Fibroblast of lung (primary cell): ENCODE measurements around the gene AKAP13. TPM values are rescaled to one million over a fixed set of nuclear protein-coding genes. Genes with fewer than 3 reads are reported as not detected.

Experiments
- DNase-seq, 2 donors: peaks; one replicate each; pipeline versions ENCODE4 v3.0.0 to v3.0.0-alpha.2; 2010; ENCODE audit warnings: low read depth in 2 of 2
- H2AFZ ChIP-seq: 2 replicates; pipeline ENCODE4 v1.5.1; 2012; ENCODE audit warnings: low read length, control low read depth, inconsistent platforms
- H3K27ac ChIP-seq: 2 replicates; pipeline ENCODE4 v1.5.1; 2011; ENCODE audit warnings: low read length, control low read depth; ENCODE audit not compliant: insufficient read depth
- H3K27me3 ChIP-seq: 2 replicates; pipeline ENCODE4 v1.5.1; 2011; ENCODE audit warnings: mild to moderate bottlenecking, low read length; ENCODE audit not compliant: control insufficient read depth, insufficient read depth
- H3K36me3 ChIP-seq: 2 replicates; pipeline ENCODE4 v1.5.1; 2011; ENCODE audit warnings: low read length; ENCODE audit not compliant: control insufficient read depth, insufficient read depth
- H3K4me1 ChIP-seq: 2 replicates; pipeline ENCODE4 v1.5.1; 2011; ENCODE audit warnings: low read length; ENCODE audit not compliant: control insufficient read depth, insufficient read depth; ENCODE audit errors: extremely low read depth
- H3K4me2 ChIP-seq: 2 replicates; pipeline ENCODE4 v1.5.1; 2011; ENCODE audit warnings: low read length, control low read depth; ENCODE audit not compliant: insufficient read depth; ENCODE audit errors: extremely low read depth
- H3K4me3 ChIP-seq, 4 experiments: fragments of 200-600 bp in 1 of 4; sonication (generic) in 1 of 4; replicated peaks in 1 of 4; 2 replicates each; pipeline ENCODE4 v1.5.1; 2011 to 2016; ENCODE audit warnings: low read length in 4 of 4, low read depth in 3 of 4, mild to moderate bottlenecking in 3 of 4, control low read depth in 2 of 4, inconsistent platforms in 1 of 4, mixed read lengths in 1 of 4; ENCODE audit not compliant: insufficient read depth in 1 of 4; ENCODE audit errors: control extremely low read depth in 1 of 4
- H3K79me2 ChIP-seq: 2 replicates; pipeline ENCODE4 v1.5.1; 2012; ENCODE audit warnings: mild to moderate bottlenecking, low read length, inconsistent platforms; ENCODE audit not compliant: control insufficient read depth, insufficient read depth
- H3K9ac ChIP-seq: 2 replicates; pipeline ENCODE4 v1.5.1; 2011; ENCODE audit warnings: mild to moderate bottlenecking, low read length, control low read depth; ENCODE audit not compliant: insufficient read depth
- H3K9me3 ChIP-seq: 2 replicates; pipeline ENCODE4 v1.5.1; 2012; ENCODE audit warnings: low read depth, low read length; ENCODE audit not compliant: control insufficient read depth, insufficient read depth
- H4K20me1 ChIP-seq: 2 replicates; pipeline ENCODE4 v1.5.1; 2011; ENCODE audit warnings: low read length; ENCODE audit not compliant: control insufficient read depth, insufficient read depth; ENCODE audit errors: extremely low read depth
- EZH2 ChIP-seq: IDR thresholded peaks from 2 replicates; pipeline ENCODE4 v1.5.1; 2012; ENCODE audit warnings: low read length, control low read depth, mild to moderate bottlenecking; ENCODE audit errors: missing control alignments
- polyA plus RNA-seq, 2 donors: library from polyadenylated mRNA; depleted of rRNA in 1 of 2; stranded (reverse) in 1 of 2; unstranded in 1 of 2; fragments of >200 nt; gene quantifications; 2 replicates each; pipeline ENCODE4 v1.2.1, GENCODE V29; 2011 to 2012; ENCODE audit warnings: missing spikeins in 1 of 2
- total RNA-seq: library from RNA; depleted of rRNA; stranded (reverse); fragments of >200 nt; gene quantifications from 2 replicates; pipeline ENCODE4 v1.2.1, GENCODE V29; 2014
- TF ChIP-seq, protein P1 (sequence below), 2 donors: IDR thresholded peaks in 1 of 2; conservative IDR thresholded peaks in 1 of 2; 1 replicate in 1 of 2; 2 replicates in 1 of 2; pipeline ENCODE4 v1.5.1; 2011 to 2012; ENCODE audit warnings: low read length in 2 of 2, control low read depth in 1 of 2, inconsistent platforms in 1 of 2, low read depth in 1 of 2, mild to moderate bottlenecking in 1 of 2

AKAP13 gene
- total and polyA plus RNA-seq, 2 donors (not counting 1 experiment from before 2014, with no cell fraction given): 8.3 to 68.4 TPM

DNA sequence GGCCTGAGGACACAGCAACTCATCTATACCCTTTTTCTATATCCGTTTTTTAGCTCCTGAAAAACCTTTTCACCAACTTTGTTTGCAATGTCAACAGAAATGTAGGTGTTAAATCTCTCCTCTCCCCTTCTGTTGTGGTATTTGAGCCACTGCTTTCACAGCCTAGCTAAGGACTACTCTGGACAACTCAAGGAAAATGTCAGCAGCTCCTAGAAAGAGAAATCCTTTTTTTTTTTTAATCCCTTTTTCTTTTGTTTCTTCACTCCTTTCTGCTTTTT, 237.8 kb downstream of the AKAP13 start:
- peak overlapping the region; percentile 83 for H3K27ac ChIP-seq
- H3K27me3 ChIP-seq: no peaks in the 10 kb centered on the region
- H3K4me3 ChIP-seq: peak overlapping the region in 1 of 4 experiments; percentile 68
- H3K79me2 ChIP-seq: peaks cover 29% of the 10 kb centered on the region
- H3K36me3 ChIP-seq: no peaks in the 10 kb centered on the region
- no peak for DNase-seq
- no peak for TF ChIP-seq EZH2
- TF ChIP-seq, protein P1, sequence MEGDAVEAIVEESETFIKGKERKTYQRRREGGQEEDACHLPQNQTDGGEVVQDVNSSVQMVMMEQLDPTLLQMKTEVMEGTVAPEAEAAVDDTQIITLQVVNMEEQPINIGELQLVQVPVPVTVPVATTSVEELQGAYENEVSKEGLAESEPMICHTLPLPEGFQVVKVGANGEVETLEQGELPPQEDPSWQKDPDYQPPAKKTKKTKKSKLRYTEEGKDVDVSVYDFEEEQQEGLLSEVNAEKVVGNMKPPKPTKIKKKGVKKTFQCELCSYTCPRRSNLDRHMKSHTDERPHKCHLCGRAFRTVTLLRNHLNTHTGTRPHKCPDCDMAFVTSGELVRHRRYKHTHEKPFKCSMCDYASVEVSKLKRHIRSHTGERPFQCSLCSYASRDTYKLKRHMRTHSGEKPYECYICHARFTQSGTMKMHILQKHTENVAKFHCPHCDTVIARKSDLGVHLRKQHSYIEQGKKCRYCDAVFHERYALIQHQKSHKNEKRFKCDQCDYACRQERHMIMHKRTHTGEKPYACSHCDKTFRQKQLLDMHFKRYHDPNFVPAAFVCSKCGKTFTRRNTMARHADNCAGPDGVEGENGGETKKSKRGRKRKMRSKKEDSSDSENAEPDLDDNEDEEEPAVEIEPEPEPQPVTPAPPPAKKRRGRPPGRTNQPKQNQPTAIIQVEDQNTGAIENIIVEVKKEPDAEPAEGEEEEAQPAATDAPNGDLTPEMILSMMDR (conservative IDR thresholded peaks at IDR 0.05 in 1 of 2, IDR thresholded peaks at IDR 0.05 in 1 of 2; ENCODE audit: low read depth in 1 of 2, low read length in 2 of 2): no peak
- no peaks in the 10 kb centered on the region for H4K20me1 ChIP-seq
- H3K9ac ChIP-seq: no peak overlapping the region
- peak overlapping the region; percentile 68 for H3K4me2 ChIP-seq
- no peaks in the 10 kb centered on the region for H3K9me3 ChIP-seq
- H2AFZ ChIP-seq: no peak overlapping the region
- H3K4me1 ChIP-seq: peaks cover 29% of the 10 kb centered on the region

DNA sequence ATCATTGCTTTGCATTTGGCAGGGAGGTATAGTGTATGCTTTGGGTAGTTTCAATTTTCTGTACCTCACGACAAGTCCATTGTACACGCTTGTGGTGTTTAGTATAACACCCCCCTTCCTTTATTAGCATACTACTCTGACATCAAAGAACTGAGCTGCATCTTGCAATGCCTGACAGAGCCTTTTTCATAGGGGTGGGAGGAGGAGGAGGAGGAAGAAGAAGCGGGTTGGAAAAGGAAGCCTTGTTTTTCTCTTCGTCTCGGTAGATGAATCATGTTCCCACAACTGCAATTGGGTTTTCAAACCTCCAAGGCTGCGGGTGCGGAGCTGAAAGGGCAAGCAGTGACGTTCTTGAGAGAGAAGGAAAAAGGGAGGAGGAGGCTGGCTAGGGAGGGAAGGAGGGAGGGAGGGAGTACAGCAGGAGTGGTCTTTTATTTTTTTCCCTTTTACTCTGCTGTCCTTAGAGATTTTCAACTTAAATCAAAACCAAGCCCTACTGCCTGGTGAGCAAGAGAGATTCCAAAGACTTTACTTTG, 238.6 kb downstream of the AKAP13 start:
- Histone ChIP-seq H3K9ac (peak overlapping the region; percentile 62), H3K79me2 (peaks cover 38% of the 10 kb centered on the region), H3K9me3 (no peaks in the 10 kb centered on the region), H3K27me3 (no peaks in the 10 kb centered on the region), H3K36me3 (no peaks in the 10 kb centered on the region), H3K4me2 (peak overlapping the region; percentile 81), H3K4me1 (peaks cover 36% of the 10 kb centered on the region), H2AFZ (no peak overlapping the region), H4K20me1 (no peaks in the 10 kb centered on the region), H3K27ac (peak overlapping the region; percentile 83), H3K4me3 (peak overlapping the region; percentile 39 to 70 (median 62))
- peak; percentile 98 for DNase-seq
- TF ChIP-seq, protein P1 (conservative IDR thresholded peaks at IDR 0.05 in 1 of 2, IDR thresholded peaks at IDR 0.05 in 1 of 2; ENCODE audit: low read depth in 1 of 2, low read length in 2 of 2): no peak
- TF ChIP-seq EZH2: no peak

DNA sequence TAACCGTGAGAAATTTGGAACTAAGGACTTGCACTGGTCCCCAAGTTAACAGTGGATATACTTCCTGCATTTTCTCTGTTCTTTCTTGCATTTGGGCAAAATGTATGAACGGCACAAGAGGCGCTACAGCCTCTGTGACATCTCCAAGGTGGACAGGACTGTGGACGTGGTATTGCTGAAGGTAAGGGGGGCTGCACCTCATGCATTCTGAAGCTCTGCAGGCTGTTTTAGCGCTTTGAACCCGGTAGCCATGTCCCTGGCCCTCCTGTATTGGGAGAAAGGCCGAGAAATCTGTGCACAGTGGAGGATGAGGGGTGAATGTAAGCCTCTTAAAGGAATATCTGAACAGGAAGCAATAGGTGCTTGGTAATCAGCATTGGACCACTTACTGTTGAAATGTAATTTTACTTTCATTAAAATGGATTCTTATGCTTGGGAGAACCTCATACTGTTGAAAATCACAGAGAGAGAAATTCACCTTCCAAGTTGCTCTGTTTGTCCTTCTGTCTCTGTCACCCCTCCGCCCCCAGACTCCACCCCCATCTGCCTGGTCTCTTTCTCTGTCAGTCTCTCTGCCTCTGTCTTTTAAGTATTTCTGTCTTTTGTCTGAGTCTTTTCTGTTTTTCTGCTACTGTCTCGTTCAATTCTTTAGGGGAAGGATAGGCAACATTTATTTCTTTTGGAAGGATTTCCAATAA, 239.7 kb downstream of the AKAP13 start:
- Histone ChIP-seq H3K79me2 (peaks cover 40% of the 10 kb centered on the region), H3K4me1 (peaks cover 39% of the 10 kb centered on the region), H3K27ac (peak overlapping the region; percentile 83), H3K4me3 (peak overlapping the region; percentile 39 to 70 (median 62)), H2AFZ (no peak overlapping the region), H3K9me3 (no peaks in the 10 kb centered on the region), H3K4me2 (peak overlapping the region; percentile 81), H3K27me3 (no peaks in the 10 kb centered on the region), H3K9ac (peak overlapping the region; percentile 58), H3K36me3 (no peaks in the 10 kb centered on the region), H4K20me1 (no peaks in the 10 kb centered on the region)
- TF ChIP-seq, protein P1 (conservative IDR thresholded peaks at IDR 0.05 in 1 of 2, IDR thresholded peaks at IDR 0.05 in 1 of 2; ENCODE audit: low read depth in 1 of 2, low read length in 2 of 2): no peak
- no peak for TF ChIP-seq EZH2
- no peak for DNase-seq
